Activated CD8-positive, alpha-beta memory T cell treated with anti-CD3 and anti-CD28 coated beads, Interleukin-2, amount 50 U/mL, for 24 hours (primary cell): ENCODE measurements around the gene CAMKK1.
"Not testable (repeated sequence)": the region's sequence is repeated elsewhere in the genome, so short reads cannot be mapped to it uniquely, and the experiment has no call there.

Experiments used
- DNase-seq: peaks from one replicate; pipeline ENCODE4 v3.0.0-alpha.2; 2020; ENCODE audit errors: extremely low read depth

CAMKK1 gene

GRCh38 chr17:3846437-3847164 is 46.3 kb downstream of the CAMKK1 start:
- DNase-seq: no peak

GRCh38 chr17:3845621-3846436 is 47.0 kb downstream of the CAMKK1 start, which contains the start of gene NCBP3:
NCBP3 (minus strand) TSS chr17:3846246; CDS start chr17:3846223, 23 bp downstream.
- DNase-seq: peak; percentile 63

GRCh38 chr17:3845291-3845620 is 47.6 kb downstream of the CAMKK1 start:
- peak; percentile 21 for DNase-seq

- DNase-seq: not testable (repeated sequence)
These were observed 48.3 kb downstream of the CAMKK1 start for GRCh38 chr17:3844556-3844955.

DNA sequence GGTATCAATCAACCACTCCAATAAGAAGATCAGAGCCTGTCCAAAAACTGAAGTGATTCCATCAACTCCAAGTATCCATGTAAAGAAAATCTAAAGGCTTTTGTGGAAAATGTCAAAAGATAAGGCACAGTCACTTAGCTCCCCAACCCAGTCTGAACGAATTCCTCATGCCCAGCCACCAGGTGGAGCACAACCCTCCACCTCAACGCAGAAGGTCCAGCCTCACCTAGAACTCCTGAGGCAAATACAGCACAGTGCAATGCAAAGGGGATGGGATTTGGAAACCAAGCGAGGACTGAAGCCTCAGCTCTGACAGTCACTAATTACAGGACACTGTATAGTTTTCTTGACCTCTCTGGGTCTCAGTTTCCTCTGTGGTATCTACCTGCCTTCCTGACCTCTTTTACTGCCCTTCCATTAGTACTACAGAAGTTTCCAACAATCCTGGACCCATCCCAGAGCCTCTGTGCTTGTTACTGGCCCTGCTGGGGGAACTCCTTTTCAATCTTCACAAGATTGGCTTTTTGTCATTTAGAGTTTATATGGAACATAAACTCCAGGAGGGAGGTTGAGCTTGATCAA is 48.8 kb downstream of the CAMKK1 start:
- DNase-seq: no peak

- DNase-seq: no peak
These were observed 54.6 kb downstream of the CAMKK1 start for GRCh38 chr17:3838206-3838605.

GRCh38 chr17:3836551-3836950 is 56.3 kb downstream of the CAMKK1 start:
- DNase-seq: no peak

- no peak for DNase-seq
These were observed 57.2 kb downstream of the CAMKK1 start for GRCh38 chr17:3835410-3836229.

- no peak for DNase-seq
These were observed 58.0 kb downstream of the CAMKK1 start for GRCh38 chr17:3834811-3835210.

DNA sequence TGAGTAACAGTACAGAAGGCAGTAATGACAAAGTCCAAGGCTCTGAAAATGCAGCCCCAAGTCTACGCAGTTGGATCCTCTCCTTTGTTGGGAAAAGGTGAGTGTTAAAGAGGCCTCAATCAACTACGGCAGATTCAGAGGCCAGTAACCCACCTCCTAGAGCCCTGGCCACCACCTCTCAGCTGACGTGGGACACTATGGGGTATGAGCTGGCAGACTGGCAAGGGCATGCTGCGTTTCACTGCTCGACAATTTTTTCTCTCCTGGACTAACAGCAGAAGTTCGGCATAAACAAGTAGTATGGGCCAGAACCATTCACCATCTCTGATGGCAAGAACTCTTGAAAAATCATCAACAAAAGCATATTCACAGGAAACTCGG is 64.0 kb downstream of the CAMKK1 start:
- no peak for DNase-seq

GRCh38 chr17:3828151-3828851 is 64.6 kb downstream of the CAMKK1 start:
- no peak for DNase-seq

- peak; percentile 54 for DNase-seq
These were observed 65.6 kb downstream of the CAMKK1 start for GRCh38 chr17:3827124-3827773.

DNA sequence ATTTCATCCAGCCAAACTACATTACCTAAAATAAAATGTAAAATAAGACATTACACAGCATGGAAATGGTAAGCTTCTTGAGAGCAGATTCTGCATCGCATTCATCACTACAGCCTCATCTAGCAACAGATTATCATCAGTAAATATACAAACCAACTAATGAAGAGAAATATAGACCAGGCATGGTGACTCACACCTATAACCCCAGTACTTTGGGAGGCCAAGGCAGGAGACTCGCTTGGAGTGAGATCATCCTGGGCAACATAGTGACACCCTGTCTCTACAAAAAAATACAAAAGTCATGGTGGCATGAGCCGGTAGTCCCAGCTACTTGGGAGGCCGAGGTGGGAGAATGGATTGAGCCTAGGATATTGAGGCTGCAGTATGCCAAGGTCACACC is 66.7 kb downstream of the CAMKK1 start:
- DNase-seq: no peak

GRCh38 chr17:3821101-3821500 is 71.8 kb downstream of the CAMKK1 start:
- DNase-seq: no peak

DNA sequence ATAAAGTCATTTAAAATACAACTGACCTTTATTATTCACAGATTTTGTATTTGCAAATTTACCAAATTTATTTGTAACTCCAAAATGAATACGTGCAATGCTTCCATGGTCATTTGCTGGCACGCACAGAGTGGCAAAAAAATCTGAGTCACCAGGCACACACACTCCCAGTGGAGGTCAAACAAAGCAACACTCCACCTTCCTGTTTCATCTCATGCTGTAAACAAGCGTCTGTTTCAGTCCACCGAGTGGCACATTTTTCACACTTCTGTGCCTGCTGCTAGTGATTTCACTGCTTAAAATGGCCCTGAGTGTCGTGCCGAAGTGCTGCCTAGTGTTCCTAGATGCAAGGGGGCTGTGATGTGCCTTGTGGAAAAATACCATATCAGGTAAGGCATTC is 74.1 kb downstream of the CAMKK1 start:
- no peak for DNase-seq

- no peak for DNase-seq
These were observed 74.8 kb downstream of the CAMKK1 start for GRCh38 chr17:3817851-3818605.

DNA sequence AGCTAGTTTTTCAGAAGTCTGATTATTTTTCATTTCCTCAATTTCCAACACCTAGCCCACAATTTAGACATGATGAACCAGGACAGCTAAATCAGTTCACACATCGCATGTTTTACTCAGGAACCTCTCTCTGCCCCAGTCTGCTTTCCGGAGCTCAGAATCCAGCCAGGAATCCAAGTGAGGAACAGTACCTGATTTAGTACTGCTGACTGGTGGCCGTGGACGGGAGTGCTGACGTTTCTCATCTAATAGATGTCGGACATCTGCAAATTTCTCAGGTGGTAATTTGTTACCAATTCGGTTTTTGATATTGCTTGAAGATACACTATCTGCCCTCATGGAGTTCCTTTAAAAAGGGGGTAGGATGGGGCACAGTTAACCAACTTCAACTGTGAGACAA is 76.9 kb downstream of the CAMKK1 start:
- DNase-seq: no peak

DNA sequence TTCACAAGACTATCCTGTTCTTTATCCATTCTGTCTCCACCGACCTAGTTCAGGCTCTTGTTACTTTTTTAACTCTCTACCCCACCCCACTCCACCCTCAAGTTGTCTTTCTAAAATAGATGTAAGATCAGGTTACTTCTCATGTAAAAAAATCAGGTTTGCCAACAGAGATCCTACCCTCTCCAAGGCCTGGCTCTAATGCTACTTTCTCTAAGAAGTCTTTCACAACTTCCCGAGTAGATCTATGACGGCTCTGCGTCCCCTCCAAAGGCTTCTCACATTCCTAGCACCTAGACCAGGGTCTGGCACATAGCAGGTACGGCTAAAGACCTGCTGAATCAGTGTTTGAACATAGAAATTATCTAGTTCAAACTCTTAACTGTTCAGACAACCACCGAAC is 77.7 kb downstream of the CAMKK1 start:
- DNase-seq: no peak

DNA sequence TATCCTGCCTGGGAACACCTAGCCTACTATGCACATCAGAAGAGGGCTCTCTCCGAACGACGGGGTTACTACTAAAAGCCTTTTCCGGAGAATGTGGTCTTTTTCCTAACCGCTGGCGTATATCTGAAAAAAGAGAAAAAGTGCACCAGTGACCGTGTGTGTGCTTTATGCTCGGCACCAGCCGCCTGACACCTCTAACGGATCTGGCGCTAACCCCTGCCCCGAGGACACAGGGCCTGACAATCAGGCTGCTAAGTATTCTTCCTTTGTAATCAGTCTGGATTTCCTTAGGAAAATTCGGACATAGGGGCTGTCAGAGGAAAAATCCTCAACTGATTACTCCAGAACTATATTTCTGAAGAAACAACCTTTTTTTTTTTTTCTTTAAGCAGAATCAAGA is 78.5 kb downstream of the CAMKK1 start:
- DNase-seq: no peak

DNA sequence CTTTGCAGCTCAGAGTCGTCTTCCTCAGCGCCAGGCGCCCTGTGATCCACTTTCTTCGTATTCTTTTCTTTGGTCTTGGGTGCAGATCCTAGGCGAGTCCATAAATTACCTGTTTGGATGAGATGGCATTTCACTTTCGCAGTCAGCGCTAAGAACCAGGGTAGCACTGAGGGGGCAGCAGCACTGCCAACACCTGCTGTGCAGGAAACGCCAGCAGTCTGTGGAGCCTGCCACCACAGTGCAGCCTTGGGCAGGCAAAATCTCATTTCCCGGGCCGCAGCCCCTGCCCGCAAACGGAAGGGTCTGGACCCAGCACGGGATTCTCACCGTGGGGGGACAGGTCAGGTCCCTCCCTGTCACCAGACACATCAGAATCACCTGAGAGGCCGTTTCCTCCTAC is 79.7 kb downstream of the CAMKK1 start:
- no peak for DNase-seq
